K562 (cell line): ENCODE measurements around the gene MYMK. TPM values are rescaled to one million over a fixed set of nuclear protein-coding genes. Genes with fewer than 3 reads are reported as not detected.

Source experiments
- PPARD ChIP-seq: fragments of 250-450 bp; sonication (Bioruptor Pico); IDR thresholded peaks from 2 replicates; pipeline ENCODE4 v1.8.0; 2022; ENCODE audit warnings: inconsistent platforms, mild to moderate bottlenecking, moderate library complexity
- RBM34 ChIP-seq: fragments of 200-400 bp; formaldehyde crosslinking; IDR thresholded peaks from 2 replicates; pipeline ENCODE4 v1.6.1; 2018; ENCODE audit warnings: low read length, borderline replicate concordance; ENCODE audit not compliant: insufficient read depth
- ZNF445 ChIP-seq: fragments of 250-450 bp; sonication (Bioruptor Pico); IDR thresholded peaks from 2 replicates; pipeline ENCODE4 v1.4.0; 2020; ENCODE audit warnings: low read depth, mild to moderate bottlenecking, moderate library complexity
- polyA plus RNA-seq, 8 experiments: library from polyadenylated mRNA; depleted of rRNA in 4 of 8; stranded (reverse) in 5 of 8; unstranded in 3 of 8; fragments of >200 nt; fragmentation: Nextera tagmentation in 2 of 8; fragmentation: Illumina TruSeq in 1 of 8; extraction: Ambion mirVana in 2 of 8; extraction: Trizol in 1 of 8; gene quantifications; 2 replicates each; pipeline versions ENCODE4 v1.2.1 to v1.2.3, GENCODE V29; 2011 to 2014; ENCODE audit warnings: inconsistent platforms in 1 of 8, missing spikeins in 1 of 8
- total RNA-seq, 7 experiments: library from RNA; depleted of rRNA in 6 of 7; stranded (reverse); fragments of >200 nt in 6 of 7; fragmentation: Illumina TruSeq in 2 of 7; extraction: Trizol in 2 of 7; gene quantifications; 2 replicates each; pipeline versions ENCODE4 v1.2.1 to v1.2.3, GENCODE V29; 2011 to 2021; ENCODE audit warnings: low replicate concordance in 1 of 7
- TF ChIP-seq, protein P1 (sequence below), 2 experiments: IDR thresholded peaks in 1 of 2; conservative IDR thresholded peaks in 1 of 2; 2 replicates each; pipeline ENCODE4 v1.6.1; 2016; ENCODE audit warnings: low read depth in 2 of 2, mild to moderate bottlenecking in 1 of 2, missing compliant biosample characterization in 1 of 2, missing genetic modification characterization in 1 of 2, moderate library complexity in 1 of 2
- TF ChIP-seq, protein P2 (sequence below): fragments of 200-400 bp; formaldehyde crosslinking; IDR thresholded peaks from 2 replicates; pipeline ENCODE4 v1.6.1; 2017; ENCODE audit warnings: mild to moderate bottlenecking, low read depth, low read length, moderate library complexity

The MYMK gene
- total and polyA plus RNA-seq, 9 of the 15 experiments (the other 6 are each of a cell fraction or from before 2014, with no cell fraction given) = not detected

DNA sequence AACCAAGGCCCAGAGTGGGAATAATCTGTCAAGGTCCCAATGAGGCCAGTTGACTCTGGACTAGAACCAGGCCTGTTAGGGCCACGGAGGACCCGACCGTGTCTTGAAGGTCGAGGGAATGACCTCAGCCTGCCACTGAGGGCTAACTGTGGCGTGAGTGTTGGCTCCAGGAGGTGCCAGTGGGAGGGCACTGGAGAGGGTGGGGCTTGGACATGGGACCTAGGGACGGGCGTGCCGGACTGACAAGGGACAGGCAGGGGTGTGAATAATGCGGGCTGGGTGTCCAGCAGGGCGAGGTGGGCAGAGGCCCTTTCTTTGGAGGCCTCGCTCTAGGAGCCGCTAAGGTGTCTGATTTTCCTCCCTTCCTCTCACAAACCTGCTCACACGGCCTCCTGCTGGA is 17.2 kb upstream of the MYMK start (continued):
- TF ChIP-seq, protein P1, sequence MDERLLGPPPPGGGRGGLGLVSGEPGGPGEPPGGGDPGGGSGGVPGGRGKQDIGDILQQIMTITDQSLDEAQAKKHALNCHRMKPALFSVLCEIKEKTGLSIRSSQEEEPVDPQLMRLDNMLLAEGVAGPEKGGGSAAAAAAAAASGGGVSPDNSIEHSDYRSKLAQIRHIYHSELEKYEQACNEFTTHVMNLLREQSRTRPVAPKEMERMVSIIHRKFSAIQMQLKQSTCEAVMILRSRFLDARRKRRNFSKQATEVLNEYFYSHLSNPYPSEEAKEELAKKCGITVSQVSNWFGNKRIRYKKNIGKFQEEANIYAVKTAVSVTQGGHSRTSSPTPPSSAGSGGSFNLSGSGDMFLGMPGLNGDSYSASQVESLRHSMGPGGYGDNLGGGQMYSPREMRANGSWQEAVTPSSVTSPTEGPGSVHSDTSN (CRISPR knock-in tag; IDR thresholded peaks at IDR 0.05; ENCODE audit: low read depth) = no peak
- TF ChIP-seq, protein P1 (tag; conservative IDR thresholded peaks at IDR 0.05; ENCODE audit: low read depth) = no peak
- TF ChIP-seq ZNF445 (CRISPR knock-in tag) (no peak), PPARD (CRISPR knock-in tag) (no peak), RBM34 (no peak)
- TF ChIP-seq, protein P2, sequence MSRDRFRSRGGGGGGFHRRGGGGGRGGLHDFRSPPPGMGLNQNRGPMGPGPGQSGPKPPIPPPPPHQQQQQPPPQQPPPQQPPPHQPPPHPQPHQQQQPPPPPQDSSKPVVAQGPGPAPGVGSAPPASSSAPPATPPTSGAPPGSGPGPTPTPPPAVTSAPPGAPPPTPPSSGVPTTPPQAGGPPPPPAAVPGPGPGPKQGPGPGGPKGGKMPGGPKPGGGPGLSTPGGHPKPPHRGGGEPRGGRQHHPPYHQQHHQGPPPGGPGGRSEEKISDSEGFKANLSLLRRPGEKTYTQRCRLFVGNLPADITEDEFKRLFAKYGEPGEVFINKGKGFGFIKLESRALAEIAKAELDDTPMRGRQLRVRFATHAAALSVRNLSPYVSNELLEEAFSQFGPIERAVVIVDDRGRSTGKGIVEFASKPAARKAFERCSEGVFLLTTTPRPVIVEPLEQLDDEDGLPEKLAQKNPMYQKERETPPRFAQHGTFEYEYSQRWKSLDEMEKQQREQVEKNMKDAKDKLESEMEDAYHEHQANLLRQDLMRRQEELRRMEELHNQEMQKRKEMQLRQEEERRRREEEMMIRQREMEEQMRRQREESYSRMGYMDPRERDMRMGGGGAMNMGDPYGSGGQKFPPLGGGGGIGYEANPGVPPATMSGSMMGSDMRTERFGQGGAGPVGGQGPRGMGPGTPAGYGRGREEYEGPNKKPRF = no peak
